Hypothalamus (tissue), 51 donors: ENCODE measurements around the gene DMXL1.
"Not testable (repeated sequence)": the region's sequence is repeated elsewhere in the genome, so short reads cannot be mapped to it uniquely, and the experiment has no call there.

ENCODE experiments used
- DNase-seq, 51 donors: peaks; one replicate each; lab custom pipeline; 2025; lab: John Stamatoyannopoulos, UW

Gene DMXL1

GRCh38 chr5:119122474-119122873, 51.6 kb downstream of the DMXL1 start:
- DNase-seq: not testable (repeated sequence)

- DNase-seq: no peak
Measured at GRCh38 chr5:119123280-119123679, 52.4 kb downstream of the DMXL1 start.

DNA sequence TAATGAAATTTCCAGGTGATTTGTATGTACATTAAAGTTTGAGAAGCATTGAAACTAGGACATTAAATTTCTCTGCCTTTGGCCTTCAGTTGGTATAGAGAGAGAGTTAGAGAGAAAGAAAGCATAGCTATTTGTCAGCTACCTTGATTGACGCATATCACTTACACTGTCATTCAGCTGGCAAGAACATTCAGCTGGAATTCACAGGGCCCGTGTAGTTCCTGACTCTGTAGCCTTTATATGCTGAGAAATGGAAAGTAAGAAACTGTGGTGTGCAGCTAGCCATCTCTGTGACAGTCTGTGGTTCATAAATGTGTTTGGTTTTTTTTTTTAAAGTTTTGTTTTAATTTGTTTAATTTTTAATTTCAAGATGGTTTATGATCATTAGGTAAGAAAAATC, 58.9 kb downstream of the DMXL1 start:
- no peak for DNase-seq

- DNase-seq: no peak
Measured at GRCh38 chr5:119131530-119132304, 60.8 kb downstream of the DMXL1 start.

DNA sequence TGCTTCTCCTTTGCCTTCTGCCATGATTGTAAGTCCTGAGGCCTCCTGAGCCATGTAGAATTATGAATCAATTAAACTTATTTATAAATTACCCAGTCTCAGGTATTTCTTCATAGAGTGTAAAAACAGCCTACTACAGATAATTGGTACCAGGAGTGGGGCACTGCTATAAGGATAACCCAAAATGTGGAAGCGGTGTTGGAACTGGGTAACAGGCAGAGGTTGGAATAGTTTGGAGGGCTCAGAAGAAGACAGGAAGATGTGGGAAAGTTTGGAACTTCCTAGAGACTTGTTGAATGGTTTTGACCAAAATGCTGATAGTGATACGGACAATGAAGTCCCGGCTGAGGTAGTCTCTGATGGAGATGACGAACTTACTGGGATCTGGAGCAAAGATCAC, 64.9 kb downstream of the DMXL1 start:
- DNase-seq: not testable (repeated sequence)

GRCh38 chr5:119136666-119137318, 65.9 kb downstream of the DMXL1 start:
- DNase-seq: no peak

GRCh38 chr5:119153629-119154028, 82.7 kb downstream of the DMXL1 start:
- DNase-seq: no peak

- DNase-seq: no peak
Measured at GRCh38 chr5:119158144-119158543, 87.3 kb downstream of the DMXL1 start.

- no peak for DNase-seq
Measured at GRCh38 chr5:119161430-119161829, 90.5 kb downstream of the DMXL1 start.

GRCh38 chr5:119166026-119166425, 95.1 kb downstream of the DMXL1 start:
- DNase-seq: no peak

DNA sequence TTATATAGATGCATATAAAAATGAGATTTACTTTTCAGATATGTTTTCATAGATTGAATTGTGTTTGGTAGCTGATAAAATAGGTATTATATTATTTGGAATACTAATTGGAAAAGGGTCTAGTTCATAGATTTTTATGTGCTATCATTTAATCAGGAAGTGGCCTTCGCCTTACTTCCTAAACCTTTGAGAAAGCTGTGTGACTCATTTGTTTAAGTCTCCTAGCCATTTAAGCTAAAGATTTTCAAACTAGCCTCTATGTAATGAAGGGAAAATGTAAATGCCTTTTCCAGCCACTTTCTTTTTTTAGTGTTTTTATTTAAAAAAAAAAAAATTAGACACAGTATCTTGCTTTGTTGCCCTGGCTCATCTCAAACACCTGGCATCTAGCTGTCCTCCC, 97.5 kb downstream of the DMXL1 start:
- DNase-seq: no peak

DNA sequence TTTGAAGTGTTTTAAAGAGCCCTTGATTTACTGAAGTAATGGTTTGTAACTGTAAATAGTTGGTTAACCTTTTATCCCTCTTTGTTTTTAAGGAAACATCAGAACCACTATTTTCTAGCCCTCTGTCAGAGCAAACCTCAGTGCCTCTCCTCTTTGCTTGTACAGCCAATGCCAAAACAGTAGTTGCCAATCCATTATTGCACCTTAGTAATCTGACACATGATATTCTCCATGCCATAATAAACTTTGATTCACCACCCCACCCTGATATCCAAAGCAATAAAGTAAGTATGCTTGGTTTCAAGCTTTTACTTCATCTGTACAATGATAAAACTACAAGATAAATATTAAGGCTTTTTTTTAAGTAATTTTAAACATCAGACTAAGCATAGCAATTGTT, 100.8 kb downstream of the DMXL1 start:
- DNase-seq: no peak

- no peak for DNase-seq
Measured at GRCh38 chr5:119174578-119175163, 103.8 kb downstream of the DMXL1 start.

GRCh38 chr5:119176785-119177184, 105.9 kb downstream of the DMXL1 start:
- no peak for DNase-seq

- DNase-seq: no peak
Measured at GRCh38 chr5:119177226-119177625, 106.3 kb downstream of the DMXL1 start.

GRCh38 chr5:119178435-119178834, 107.5 kb downstream of the DMXL1 start:
- DNase-seq: no peak

DNA sequence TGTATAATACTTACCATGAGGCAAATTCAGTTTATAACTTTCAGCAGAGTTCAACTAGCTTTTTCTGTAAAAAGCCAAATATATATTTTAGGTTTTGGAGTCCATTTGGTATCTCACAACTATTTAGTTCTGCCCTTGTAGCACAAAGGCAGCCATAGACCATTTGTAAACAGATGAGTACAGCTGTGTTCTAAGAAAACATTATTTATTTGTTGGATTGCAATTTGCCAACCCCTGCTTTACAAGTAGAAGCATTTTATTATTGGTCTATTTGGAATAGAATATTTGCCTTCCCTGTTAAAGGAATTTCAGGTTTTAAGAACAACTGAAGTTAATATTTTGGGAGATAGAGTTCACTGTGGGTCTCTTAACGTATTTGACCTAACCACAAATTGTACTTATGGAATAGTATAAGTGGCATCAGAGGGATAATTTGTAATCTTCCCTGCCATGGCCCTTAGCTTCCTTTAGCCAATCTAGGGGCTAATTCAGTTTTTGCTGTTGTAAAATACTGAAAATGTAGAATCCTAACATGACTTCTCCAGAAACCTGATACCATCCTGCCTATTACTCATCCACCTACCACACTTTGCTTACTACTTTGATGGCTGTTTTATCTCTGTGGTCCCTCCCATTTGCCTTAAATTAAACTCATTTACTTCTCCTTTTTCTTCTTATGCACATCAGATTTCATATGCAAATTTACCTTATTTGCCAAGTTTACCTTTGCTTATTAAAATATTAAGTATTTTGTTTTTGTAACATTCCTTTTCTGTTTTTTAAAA, 109.2 kb downstream of the DMXL1 start:
- no peak for DNase-seq

DNA sequence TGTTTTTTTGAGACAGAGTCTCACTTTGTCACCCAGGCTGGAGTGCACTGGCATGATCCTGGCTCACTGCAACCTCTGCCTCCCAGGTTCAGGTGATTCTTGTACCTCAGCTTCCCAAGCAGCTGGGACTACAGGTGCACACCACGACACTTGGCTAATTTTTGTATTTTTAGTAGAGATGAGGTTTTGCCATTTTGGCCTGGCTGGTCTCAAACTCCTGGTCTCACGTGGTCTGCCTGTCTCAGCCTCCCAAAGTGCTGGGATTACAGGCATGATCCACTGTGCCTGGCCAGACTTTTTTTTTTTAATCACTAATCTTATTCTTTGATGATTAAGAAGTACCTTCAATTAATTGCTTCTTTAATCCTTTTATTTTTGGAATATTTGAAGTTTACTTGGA, 114.6 kb downstream of the DMXL1 start:
- not testable (repeated sequence) for DNase-seq

DNA sequence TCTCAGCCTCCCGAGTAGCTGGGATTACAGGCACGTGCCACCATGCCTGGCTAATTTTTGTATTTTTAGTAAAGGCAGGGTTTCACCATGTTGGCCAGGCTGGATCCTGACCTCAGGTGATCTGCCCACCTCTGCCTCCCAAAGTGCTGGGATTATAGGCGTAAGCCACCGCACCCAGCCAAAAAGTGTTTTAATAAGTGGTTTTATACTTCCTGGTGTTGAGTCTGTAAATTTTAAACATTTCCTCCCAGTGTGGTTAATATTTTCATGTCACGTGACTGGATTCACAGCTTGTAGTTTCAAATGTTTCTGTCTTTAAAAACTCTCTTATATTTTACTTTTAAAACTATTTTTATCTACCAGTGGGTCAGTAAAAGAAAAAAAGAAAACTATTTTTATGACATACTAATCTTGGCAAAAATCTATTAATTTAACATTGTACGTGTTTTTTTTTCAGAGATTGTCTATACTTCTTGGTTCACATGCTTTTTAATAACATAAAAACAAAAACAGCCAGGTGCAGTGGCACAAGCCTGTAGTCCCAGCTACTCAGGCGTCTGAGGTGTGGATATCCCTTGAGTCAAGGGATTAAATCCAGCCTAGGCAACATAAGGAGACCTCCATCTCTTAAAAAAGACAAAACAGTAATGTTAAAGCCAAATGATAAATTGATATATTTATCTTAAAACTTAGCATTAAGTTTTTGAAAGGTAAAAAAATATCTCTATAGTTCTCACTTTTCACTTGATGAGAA, 117.1 kb downstream of the DMXL1 start:
- DNase-seq: no peak

DNA sequence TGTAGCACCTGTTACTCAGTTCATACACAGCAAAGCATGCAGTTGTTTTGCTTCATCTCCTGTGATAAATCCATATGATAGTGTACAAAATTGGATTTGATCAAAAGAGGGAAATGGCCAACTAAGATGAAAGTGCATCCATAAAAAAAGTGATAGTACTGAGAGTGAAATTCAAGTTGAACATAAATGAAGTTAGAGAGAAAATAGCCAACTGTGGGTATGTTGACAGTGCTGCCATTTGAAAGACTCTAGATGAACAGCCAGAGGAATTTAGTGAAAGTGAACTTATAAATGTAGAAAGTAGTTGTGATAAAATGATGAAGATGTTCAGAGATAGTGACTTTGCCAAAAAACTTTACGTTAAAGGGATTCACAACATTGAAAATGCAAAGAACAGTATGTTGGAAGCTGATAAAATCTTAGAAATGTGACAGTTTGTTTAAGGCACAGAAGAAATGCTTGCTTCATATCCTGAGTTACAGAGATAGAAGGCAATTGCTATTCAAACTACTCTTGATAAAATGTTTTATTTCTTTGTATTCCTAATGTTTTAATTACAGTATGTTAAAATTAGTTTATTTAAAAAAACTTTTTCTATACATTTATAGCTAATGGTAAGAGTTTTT, 119.7 kb downstream of the DMXL1 start:
- DNase-seq: no peak
